K562 (cell line): ENCODE data around the gene GJA4. TPM values are rescaled to one million over a fixed set of nuclear protein-coding genes. Genes with fewer than 3 reads are reported as not detected.

Source experiments
- ATAC-seq: fragments of 200-7000 bp; cut with Tn5 transposase; 3 replicates; pipeline ENCODE4 v1.9.1; 2020; ENCODE audit warnings: moderate library complexity
- BruUV-seq: library from RNA; stranded (reverse); fragments of 400-500 nt; replicated peaks from 2 replicates; lab custom pipeline; 2021; lab: Mats Ljungman, UMichigan
- CTCF ChIA-PET: fragments of 300-600 bp; formaldehyde crosslinking; extraction: SDS; loops from one replicate; lab custom pipeline; 2021; ENCODE audit warnings: low intra/inter-chr PET ratio; lab: Yijun Ruan, JAX
- POLR2A ChIA-PET: fragments of 300-600, 350-650 bp; sonication (Branson Sonifier 250); formaldehyde crosslinking; extraction: SDS; loops from one replicate; lab custom pipeline; 2021; ENCODE audit warnings: antibody characterized with exemption, inconsistent platforms; lab: Yijun Ruan, JAX
- DNase-seq, 4 experiments: peaks; one replicate each; pipeline versions ENCODE4 v3.0.0 to v3.0.0-alpha.2; 2011 to 2018; ENCODE audit warnings: low spot score in 3 of 4, mixed read lengths in 3 of 4; ENCODE audit errors: extremely low read depth in 1 of 4
- FAIRE-seq: peaks from 2 replicates; lab custom pipeline; 2011; peaks lifted over from hg19 to GRCh38; lab: Jason Lieb, UNC
- H2AFZ ChIP-seq: 2 replicates; pipeline ENCODE4 v1.6.0; 2011; ENCODE audit warnings: low read depth, low read length, control low read depth, inconsistent platforms
- H3K27ac ChIP-seq: fragments of 200-600 bp; 3 replicates; pipeline ENCODE4 v1.8.0; 2011; ENCODE audit warnings: low read depth, mild to moderate bottlenecking, control low read depth, inconsistent platforms, low read length, moderate library complexity, mixed read lengths; ENCODE audit errors: extremely low read depth
- H3K27me3 ChIP-seq, 2 experiments: fragments of 300-600 bp in 1 of 2; 2 replicates in 1 of 2; 3 replicates in 1 of 2; pipeline versions ENCODE4 v1.6.0 to v1.8.0; 2011; ENCODE audit warnings: inconsistent platforms in 2 of 2, low read length in 2 of 2, mild to moderate bottlenecking in 1 of 2, mixed read lengths in 1 of 2, moderate library complexity in 1 of 2; ENCODE audit not compliant: control insufficient read depth in 2 of 2, insufficient read depth in 2 of 2
- H3K36me3 ChIP-seq: fragments of 300-600 bp; 3 replicates; pipeline ENCODE4 v1.8.0; 2011; ENCODE audit warnings: mild to moderate bottlenecking, low read length, inconsistent platforms; ENCODE audit not compliant: control insufficient read depth, insufficient read depth
- H3K4me1 ChIP-seq, 2 experiments: fragments of 200-600 bp in 1 of 2; replicated peaks in 1 of 2; 2 replicates in 1 of 2; 3 replicates in 1 of 2; pipeline versions ENCODE4 v1.5.1 to v1.8.0; 2011; ENCODE audit warnings: inconsistent platforms in 2 of 2, low read length in 2 of 2, mild to moderate bottlenecking in 1 of 2, mixed read lengths in 1 of 2, moderate library complexity in 1 of 2; ENCODE audit not compliant: control insufficient read depth in 2 of 2, insufficient read depth in 2 of 2
- H3K4me2 ChIP-seq: 2 replicates; pipeline ENCODE4 v1.6.1; 2011; ENCODE audit warnings: low read length, control low read depth, inconsistent platforms, mixed read lengths; ENCODE audit not compliant: insufficient read depth
- H3K4me3 ChIP-seq: fragments of 200-600 bp; sonication (generic), shearing (Covaris generic); 2 replicates; pipeline ENCODE4 v1.5.1; 2016; ENCODE audit warnings: control low read depth, inconsistent platforms
- H3K79me2 ChIP-seq: fragments of 200-600 bp; 3 replicates; pipeline ENCODE4 v1.8.0; 2011; ENCODE audit warnings: low read length, inconsistent platforms; ENCODE audit not compliant: control insufficient read depth, insufficient read depth
- H3K9ac ChIP-seq, 2 experiments: 2 replicates each; pipeline versions ENCODE4 v1.6.0 to v1.6.1; 2011; ENCODE audit warnings: low read depth in 2 of 2, low read length in 2 of 2, control low read depth in 1 of 2, inconsistent platforms in 1 of 2, mild to moderate bottlenecking in 1 of 2, mixed read lengths in 1 of 2; ENCODE audit not compliant: insufficient read depth in 1 of 2
- H3K9me1 ChIP-seq: one replicate; pipeline ENCODE4 v1.6.0; 2011; ENCODE audit warnings: inconsistent platforms, mild to moderate bottlenecking, low read length, moderate library complexity; ENCODE audit not compliant: control insufficient read depth, insufficient read depth
- H3K9me3 ChIP-seq: replicated peaks from 2 replicates; pipeline ENCODE4 v1.5.1; 2011; ENCODE audit warnings: low read depth, low read length, inconsistent platforms; ENCODE audit not compliant: control insufficient read depth, insufficient read depth
- H4K20me1 ChIP-seq: replicated peaks from 2 replicates; pipeline ENCODE4 v1.6.1; 2011; ENCODE audit warnings: low read length, inconsistent platforms, mixed read lengths; ENCODE audit not compliant: control insufficient read depth, insufficient read depth
- CREM ChIP-seq: IDR thresholded peaks from 2 replicates; pipeline ENCODE4 v1.6.1; 2014; ENCODE audit warnings: antibody characterized with exemption, low read depth
- CTCF ChIP-seq, 3 experiments: IDR thresholded peaks in 2 of 3; conservative IDR thresholded peaks in 1 of 3; 2 replicates each; pipeline ENCODE4 v1.5.1; 2011 to 2012; ENCODE audit warnings: low read length in 3 of 3, mild to moderate bottlenecking in 3 of 3, control low read depth in 2 of 3, improper control_type of control experiment in 1 of 3, inconsistent platforms in 1 of 3, low read depth in 1 of 3, mixed read lengths in 1 of 3, moderate library complexity in 1 of 3; ENCODE audit not compliant: insufficient read depth in 2 of 3
- DEAF1 ChIP-seq: fragments of 450-650 bp; formaldehyde crosslinking; IDR thresholded peaks from 2 replicates; pipeline ENCODE4 v1.4.0; 2020; ENCODE audit warnings: mild to moderate bottlenecking, moderate library complexity
- FOXA3 ChIP-seq, 2 experiments: fragments of 450-650 bp in 1 of 2; sonication (generic) in 1 of 2; formaldehyde crosslinking; IDR thresholded peaks in 1 of 2; conservative IDR thresholded peaks in 1 of 2; 2 replicates each; pipeline versions ENCODE4 v1.4.0 to v1.8.0; 2020 to 2022; ENCODE audit warnings: mild to moderate bottlenecking in 2 of 2, missing genetic modification reagents in 1 of 2
- HDAC1 ChIP-seq, 2 experiments: fragments of 450-650 bp; IDR thresholded peaks; 2 replicates each; pipeline ENCODE4 v1.6.1; 2016 to 2017; ENCODE audit warnings: inconsistent platforms in 1 of 2, mild to moderate bottlenecking in 1 of 2, moderate library complexity in 1 of 2
- KDM1A ChIP-seq, 2 experiments: fragments of 450-650 bp; IDR thresholded peaks; 2 replicates each; pipeline ENCODE4 v1.6.1; 2016; ENCODE audit warnings: mild to moderate bottlenecking in 2 of 2
- MLLT1 ChIP-seq, 2 experiments: fragments of 450-650 bp; IDR thresholded peaks; 2 replicates each; pipeline ENCODE4 v1.6.1; 2016
- NFE2L1 ChIP-seq: fragments of 450-650 bp; IDR thresholded peaks from 2 replicates; pipeline ENCODE4 v1.6.1; 2016; ENCODE audit warnings: missing genetic modification characterization, low read depth, mild to moderate bottlenecking, missing compliant biosample characterization, moderate library complexity, borderline replicate concordance
- NFIC ChIP-seq: fragments of 450-650 bp; IDR thresholded peaks from 2 replicates; pipeline ENCODE4 v1.6.1; 2017; ENCODE audit warnings: mild to moderate bottlenecking, inconsistent platforms
- PTBP1 ChIP-seq: fragments of 200-400 bp; formaldehyde crosslinking; IDR thresholded peaks from 2 replicates; pipeline ENCODE4 v1.6.1; 2017; ENCODE audit warnings: low read depth, low read length
- ZNF41 ChIP-seq: fragments of 250-450 bp; sonication (Bioruptor Pico); conservative IDR thresholded peaks from 2 replicates; pipeline ENCODE4 v1.4.0; 2020; ENCODE audit warnings: mild to moderate bottlenecking
- ZNF655 ChIP-seq: fragments of 250-450 bp; sonication (Bioruptor Pico); IDR thresholded peaks from 2 replicates; pipeline ENCODE4 v1.5.0; 2021
- ZNF785 ChIP-seq: fragments of 250-450 bp; sonication (Bioruptor Pico); IDR thresholded peaks from 2 replicates; pipeline ENCODE4 v1.4.0; 2020; ENCODE audit warnings: mild to moderate bottlenecking
- WGBS: fragments of 100-300 bp; shearing (Covaris generic); methylation state at CpG from one replicate; pipeline ENCODE4 v1.1.6; 2016; ENCODE audit warnings: low coverage, mixed read lengths; ENCODE audit not compliant: insufficient coverage; ENCODE audit errors: missing lambda C conversion rate; 5-methylcytosine and 5-hydroxymethylcytosine counted together
- in situ Hi-C: fragments of 300-500 bp; cut with MboI; formaldehyde crosslinking; loops from 4 replicates; pipeline ENCODE4 v1.15.0; 2018; ENCODE audit warnings: inconsistent platforms, mixed read lengths
- intact Hi-C: fragments of 100-400 bp; cut with micrococcal nuclease; formaldehyde crosslinking; loops from 2 replicates; pipeline ENCODE4 v1.14.2; 2022
- polyA plus RNA-seq, 8 experiments: library from polyadenylated mRNA; depleted of rRNA in 4 of 8; stranded (reverse) in 5 of 8; unstranded in 3 of 8; fragments of >200 nt; fragmentation: Nextera tagmentation in 2 of 8; fragmentation: Illumina TruSeq in 1 of 8; extraction: Ambion mirVana in 2 of 8; extraction: Trizol in 1 of 8; gene quantifications; 2 replicates each; pipeline versions ENCODE4 v1.2.1 to v1.2.3, GENCODE V29; 2011 to 2014; ENCODE audit warnings: inconsistent platforms in 1 of 8, missing spikeins in 1 of 8
- total RNA-seq, 7 experiments: library from RNA; depleted of rRNA in 6 of 7; stranded (reverse); fragments of >200 nt in 6 of 7; fragmentation: Illumina TruSeq in 2 of 7; extraction: Trizol in 2 of 7; gene quantifications; 2 replicates each; pipeline versions ENCODE4 v1.2.1 to v1.2.3, GENCODE V29; 2011 to 2021; ENCODE audit warnings: low replicate concordance in 1 of 7

GJA4 gene
- total and polyA plus RNA-seq, 9 of the 15 experiments (the other 6 are each of a cell fraction or from before 2014, with no cell fraction given): 0.16 to 0.24 TPM; not detected in 7

- ATAC-seq (peak; percentile 90), FAIRE-seq (peak; percentile 99), DNase-seq (peak; percentile 75 to 85 (median 78))
- POLR2A ChIA-PET: interaction anchor here (0.6 to 0.7 kb wide), 2 partner anchors 66 to 1265 kb away, joined by 3 read pairs; no protein-coding TSS in a partner anchor
- H3K4me3 ChIP-seq: no peak overlapping the region
- peaks cover 4% of the 10 kb centered on the region for H3K9me1 ChIP-seq
- no peak overlapping the region for H2AFZ ChIP-seq
- in situ Hi-C loops: loop anchor here (5.0 kb wide), 1 partner anchor 61 kb away; no protein-coding TSS in a partner anchor
- WGBS: 9% methylated on average over 14 of the region's 14 CpGs
- H3K27me3 ChIP-seq: peaks cover 17 to 74% of the 10 kb centered on the region in 2 experiments; a peak in 4 of 5 replicates
- H4K20me1 ChIP-seq: peaks cover 5% of the 10 kb centered on the region; the same call in 1 of the 2 replicates
- H3K79me2 ChIP-seq: no peaks in the 10 kb centered on the region
- H3K27ac ChIP-seq: no peak overlapping the region
- CTCF ChIA-PET: interaction anchor here (1.0 to 3.9 kb wide), 5 partner anchors 66 to 940 kb away, joined by 3 to 45 read pairs (median 4); no protein-coding TSS in a partner anchor
- H3K9me3 ChIP-seq: no peaks in the 10 kb centered on the region
- BruUV-seq: no TSS peak
- no peak overlapping the region for H3K9ac ChIP-seq
- no peaks in the 10 kb centered on the region for H3K36me3 ChIP-seq
- intact Hi-C loops: loop anchor here (1.0 to 5.0 kb wide), 2 partner anchors 59 to 656 kb away; no protein-coding TSS in a partner anchor
- no peak overlapping the region for H3K4me2 ChIP-seq
- peaks cover 0 to 8% of the 10 kb centered on the region in 2 experiments; a peak in 1 of 5 replicates for H3K4me1 ChIP-seq
- peak in 1 of 2 experiments; percentile 48; a peak in 1 of 4 replicates for TF ChIP-seq HDAC1 (IDR thresholded peaks at IDR 0.05)
- TF ChIP-seq FOXA3 (CRISPR knock-in tag; conservative IDR thresholded peaks at IDR 0.05 in 1 of 2, IDR thresholded peaks at IDR 0.05 in 1 of 2): no peak
- TF ChIP-seq DEAF1 (CRISPR knock-in tag): peak; percentile 84
- peak; percentile 93 to 97 (median 95) for TF ChIP-seq CTCF (IDR thresholded peaks at IDR 0.05 in 2 of 3, conservative IDR thresholded peaks at IDR 0.05 in 1 of 3; ENCODE audit: insufficient read depth in 2 of 3, low read depth in 1 of 3, low read length in 3 of 3)
- no peak for TF ChIP-seq ZNF41 (CRISPR knock-in tag)
- TF ChIP-seq NFIC: 0 out of 2 replicates have a peak, but pooled peaks have one; percentile 12
- TF ChIP-seq MLLT1 (IDR thresholded peaks at IDR 0.05): 0 out of 4 replicates have a peak, but pooled peaks of 1 of the 2 experiments have one; percentile 30
- TF ChIP-seq PTBP1: no peak
- TF ChIP-seq ZNF655 (CRISPR knock-in tag): no peak
- 0 out of 4 replicates have a peak, but pooled peaks of 1 of the 2 experiments have one; percentile 47 for TF ChIP-seq KDM1A (IDR thresholded peaks at IDR 0.05)
- no peak for TF ChIP-seq ZNF785 (CRISPR knock-in tag)
- 0 out of 2 replicates have a peak, but pooled peaks have one; percentile 31 for TF ChIP-seq CREM
- TF ChIP-seq NFE2L1 (tag): no peak
Measured at GRCh38 chr1:34786521-34787325, 6.1 kb upstream of the GJA4 start.
